GM23338 (cell line): ENCODE results near the gene HGFAC. TPM values are rescaled to one million over a fixed set of nuclear protein-coding genes. Genes with fewer than 3 reads are reported as not detected.
A peak's percentile ranks its signal among the peaks of the same experiment; 100 is the strongest.

ENCODE experiments used
- ATAC-seq: fragments of 200-7000 bp; cut with Tn5 transposase; 3 replicates; pipeline ENCODE4 v1.9.1; 2020
- DNase-seq: peaks from one replicate; pipeline ENCODE4 v3.0.0-alpha.2; 2015; ENCODE audit warnings: low spot score
- H2AFZ ChIP-seq: fragments of 200-600 bp; sonication (generic); 2 replicates; pipeline ENCODE4 v1.8.0; 2016; ENCODE audit warnings: antibody characterized with exemption, mild to moderate bottlenecking, moderate library complexity
- H3F3A ChIP-seq: fragments of 200-600 bp; sonication (generic); replicated peaks from 2 replicates; pipeline ENCODE4 v1.8.0; 2017; ENCODE audit warnings: antibody characterized with exemption, mixed run types, low read depth
- H3K27ac ChIP-seq: fragments of 200-600 bp; sonication (generic); 2 replicates; pipeline ENCODE4 v1.6.1; 2016; ENCODE audit warnings: low read depth
- H3K27me3 ChIP-seq: fragments of 200-600 bp; sonication (generic); 2 replicates; pipeline ENCODE4 v1.8.0; 2016; ENCODE audit warnings: mild to moderate bottlenecking, mixed run types, moderate library complexity; ENCODE audit not compliant: insufficient read depth
- H3K36me3 ChIP-seq: fragments of 200-600 bp; sonication (generic); 2 replicates; pipeline ENCODE4 v1.8.0; 2016; ENCODE audit warnings: mild to moderate bottlenecking; ENCODE audit not compliant: insufficient read depth
- H3K4me1 ChIP-seq: fragments of 200-600 bp; sonication (generic); 2 replicates; pipeline ENCODE4 v1.8.0; 2016; ENCODE audit warnings: mild to moderate bottlenecking, moderate library complexity; ENCODE audit not compliant: insufficient read depth
- H3K4me2 ChIP-seq: fragments of 200-600 bp; sonication (generic); 2 replicates; pipeline ENCODE4 v1.7.1; 2017; ENCODE audit warnings: mixed run types
- H3K4me3 ChIP-seq: fragments of 200-600 bp; sonication (generic); 2 replicates; pipeline ENCODE4 v1.6.1; 2016; ENCODE audit warnings: mixed run types
- H3K79me2 ChIP-seq: fragments of 200-600 bp; sonication (generic); replicated peaks from 2 replicates; pipeline ENCODE4 v1.8.0; 2017; ENCODE audit warnings: mild to moderate bottlenecking; ENCODE audit not compliant: insufficient read depth
- H3K9me2 ChIP-seq: fragments of 200-600 bp; sonication (generic); 2 replicates; pipeline ENCODE4 v1.8.0; 2017; ENCODE audit not compliant: insufficient read depth
- H4K20me1 ChIP-seq: fragments of 200-600 bp; sonication (generic); replicated peaks from 2 replicates; pipeline ENCODE4 v1.8.0; 2017; ENCODE audit warnings: mild to moderate bottlenecking; ENCODE audit not compliant: insufficient read depth
- H3K27ac Mint-ChIP-seq: 2 replicates; pipeline ENCODE4 v1.8.0; 2020; ENCODE audit warnings: inconsistent platforms, mild to moderate bottlenecking, moderate library complexity, mixed read lengths
- H3K27me3 Mint-ChIP-seq: 3 replicates; pipeline ENCODE4 v1.8.0; 2022; ENCODE audit warnings: low read depth, mild to moderate bottlenecking, moderate library complexity, mixed read lengths, inconsistent platforms; ENCODE audit not compliant: insufficient read depth, poor library complexity
- H3K36me3 Mint-ChIP-seq: 3 replicates; pipeline ENCODE4 v1.8.0; 2021; ENCODE audit warnings: low read depth, mild to moderate bottlenecking, inconsistent platforms, moderate library complexity, mixed read lengths
- H3K4me1 Mint-ChIP-seq: 3 replicates; pipeline ENCODE4 v1.8.0; 2020; ENCODE audit warnings: mild to moderate bottlenecking, inconsistent platforms, mixed read lengths
- H3K4me3 Mint-ChIP-seq: 3 replicates; pipeline ENCODE4 v1.8.0; 2021; ENCODE audit warnings: moderate library complexity, mild to moderate bottlenecking, inconsistent platforms, mixed read lengths
- H3K9me3 Mint-ChIP-seq: 3 replicates; pipeline ENCODE4 v1.8.0; 2020; ENCODE audit warnings: moderate library complexity, mild to moderate bottlenecking, inconsistent platforms, mixed read lengths
- CREB1 ChIP-seq: fragments of 250-450 bp; sonication (Bioruptor Pico); IDR thresholded peaks from 2 replicates; pipeline ENCODE4 v1.5.0; 2020; ENCODE audit warnings: low read depth, mild to moderate bottlenecking, moderate library complexity
- EZH2 ChIP-seq: fragments of 200-600 bp; sonication (generic); IDR thresholded peaks from one replicate; pipeline ENCODE4 v1.8.0; 2017; ENCODE audit warnings: antibody characterized with exemption, mild to moderate bottlenecking, low read depth; ENCODE audit not compliant: unreplicated experiment
- EZH2phosphoT487 ChIP-seq: fragments of 200-600 bp; sonication (generic); IDR thresholded peaks from one replicate; pipeline ENCODE4 v1.8.1; 2018; ENCODE audit warnings: antibody characterized with exemption; ENCODE audit not compliant: unreplicated experiment
- JUNB ChIP-seq: IDR thresholded peaks from one replicate; pipeline ENCODE4 v1.6.1; 2016; ENCODE audit warnings: antibody characterized with exemption; ENCODE audit not compliant: unreplicated experiment
- NANOG ChIP-seq: IDR thresholded peaks from 2 replicates; pipeline ENCODE4 v1.6.1; 2016; ENCODE audit warnings: antibody characterized with exemption, borderline replicate concordance
- POLR2AphosphoS5 ChIP-seq: IDR thresholded peaks from 2 replicates; pipeline ENCODE4 v1.6.1; 2016; ENCODE audit warnings: antibody characterized with exemption, low read depth
- STAT1 ChIP-seq: IDR thresholded peaks from one replicate; pipeline ENCODE4 v1.6.1; 2016; ENCODE audit warnings: antibody characterized with exemption; ENCODE audit not compliant: unreplicated experiment
- ZNF114 ChIP-seq: fragments of 250-450 bp; sonication (Bioruptor Pico); IDR thresholded peaks from 2 replicates; pipeline ENCODE4 v1.5.0; 2020; ENCODE audit warnings: mild to moderate bottlenecking, moderate library complexity
- ZNF331 ChIP-seq: fragments of 250-450 bp; sonication (Bioruptor Pico); IDR thresholded peaks from 2 replicates; pipeline ENCODE4 v1.5.0; 2020; ENCODE audit warnings: low read depth, mild to moderate bottlenecking, moderate library complexity
- polyA plus RNA-seq: library from polyadenylated mRNA; unstranded; fragments of >200 nt; fragmentation: Nextera tagmentation; extraction: Ambion mirVana; gene quantifications from 2 replicates; pipeline ENCODE4 v1.2.1, GENCODE V29; 2016
- total RNA-seq: library from RNA; depleted of rRNA; stranded (reverse); fragments of >200 nt; shearing (Covaris generic); gene quantifications from 2 replicates; pipeline ENCODE4 v1.2.3, GENCODE V29; 2014
- TF ChIP-seq, protein P1 (sequence below): IDR thresholded peaks from 2 replicates; pipeline ENCODE4 v1.6.1; 2016; ENCODE audit warnings: antibody characterized with exemption
- TF ChIP-seq, protein P2 (sequence below), 2 experiments: fragments of 200-600 bp in 1 of 2; sonication (generic) in 1 of 2; conservative IDR thresholded peaks; 2 replicates each; pipeline versions ENCODE4 v1.5.1 to v1.6.1; 2016 to 2017; ENCODE audit warnings: antibody characterized with exemption in 2 of 2, low read depth in 2 of 2, mild to moderate bottlenecking in 2 of 2, moderate library complexity in 1 of 2
- TF ChIP-seq, protein P3 (sequence below): IDR thresholded peaks from one replicate; pipeline ENCODE4 v1.6.1; 2018; ENCODE audit warnings: antibody characterized with exemption; ENCODE audit not compliant: unreplicated experiment
- TF ChIP-seq, protein P4 (sequence below): fragments of 250-450 bp; sonication (Bioruptor Pico); IDR thresholded peaks from 2 replicates; pipeline ENCODE4 v1.5.0; 2020; ENCODE audit warnings: mild to moderate bottlenecking, moderate library complexity

Gene HGFAC
- total and polyA plus RNA-seq, 2 experiments from 2014 or later, result 0.94 TPM; not detected in 1

DNA sequence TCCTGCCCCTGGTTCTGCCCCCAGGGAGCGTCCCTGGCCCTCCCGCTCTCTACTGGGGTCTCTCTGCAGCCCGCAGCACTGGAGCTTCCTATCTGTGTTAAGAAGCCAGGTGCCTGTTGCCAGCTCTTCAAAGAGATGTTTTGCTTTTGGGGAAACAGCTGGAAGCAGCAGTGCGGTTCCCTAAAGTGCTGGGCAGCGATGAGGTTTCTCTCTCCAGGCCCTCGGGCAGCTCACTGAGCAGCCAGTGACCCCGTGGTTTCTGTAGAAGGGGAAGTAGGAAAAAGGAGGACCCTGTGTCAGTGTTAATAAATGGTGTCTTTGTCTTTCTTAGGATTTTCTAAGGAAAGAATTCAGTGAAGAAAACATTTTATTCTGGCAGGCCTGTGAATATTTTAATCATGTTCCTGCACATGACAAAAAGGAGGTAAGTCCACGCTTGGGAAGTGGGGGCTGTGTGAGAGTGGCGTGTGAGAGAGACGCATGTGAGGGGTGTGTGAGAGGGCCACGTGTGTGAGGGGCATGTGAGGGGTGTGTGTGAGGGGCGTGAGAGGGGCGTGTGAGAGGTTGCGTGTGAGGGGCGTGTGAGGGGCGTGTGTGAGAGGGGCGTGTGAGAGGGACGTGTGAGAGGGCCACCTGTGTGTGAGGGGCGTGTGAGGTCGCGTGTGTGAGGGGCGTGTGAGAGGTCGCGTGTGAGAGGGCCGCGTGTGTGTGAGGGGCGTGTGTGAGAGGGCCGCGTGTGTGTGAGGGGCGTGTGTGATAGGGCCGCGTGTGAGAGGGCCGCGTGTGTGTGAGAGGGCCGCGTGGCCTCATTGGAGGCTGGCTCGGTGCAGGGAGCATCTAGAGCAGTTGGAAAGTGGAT lies 27.1 kb upstream of the HGFAC start:
- no peak overlapping the region for H3K4me3 ChIP-seq
- H3K27ac Mint-ChIP-seq, result peak overlapping the region; percentile 71; the same call in 1 of the 2 replicates
- TF ChIP-seq EZH2phosphoT487, result no peak
- no peak for TF ChIP-seq EZH2
- TF ChIP-seq, protein P1, sequence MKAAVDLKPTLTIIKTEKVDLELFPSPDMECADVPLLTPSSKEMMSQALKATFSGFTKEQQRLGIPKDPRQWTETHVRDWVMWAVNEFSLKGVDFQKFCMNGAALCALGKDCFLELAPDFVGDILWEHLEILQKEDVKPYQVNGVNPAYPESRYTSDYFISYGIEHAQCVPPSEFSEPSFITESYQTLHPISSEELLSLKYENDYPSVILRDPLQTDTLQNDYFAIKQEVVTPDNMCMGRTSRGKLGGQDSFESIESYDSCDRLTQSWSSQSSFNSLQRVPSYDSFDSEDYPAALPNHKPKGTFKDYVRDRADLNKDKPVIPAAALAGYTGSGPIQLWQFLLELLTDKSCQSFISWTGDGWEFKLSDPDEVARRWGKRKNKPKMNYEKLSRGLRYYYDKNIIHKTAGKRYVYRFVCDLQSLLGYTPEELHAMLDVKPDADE, result no peak
- TF ChIP-seq NANOG, result no peak
- TF ChIP-seq ZNF114 (CRISPR knock-in tag), result no peak
- TF ChIP-seq, protein P2, sequence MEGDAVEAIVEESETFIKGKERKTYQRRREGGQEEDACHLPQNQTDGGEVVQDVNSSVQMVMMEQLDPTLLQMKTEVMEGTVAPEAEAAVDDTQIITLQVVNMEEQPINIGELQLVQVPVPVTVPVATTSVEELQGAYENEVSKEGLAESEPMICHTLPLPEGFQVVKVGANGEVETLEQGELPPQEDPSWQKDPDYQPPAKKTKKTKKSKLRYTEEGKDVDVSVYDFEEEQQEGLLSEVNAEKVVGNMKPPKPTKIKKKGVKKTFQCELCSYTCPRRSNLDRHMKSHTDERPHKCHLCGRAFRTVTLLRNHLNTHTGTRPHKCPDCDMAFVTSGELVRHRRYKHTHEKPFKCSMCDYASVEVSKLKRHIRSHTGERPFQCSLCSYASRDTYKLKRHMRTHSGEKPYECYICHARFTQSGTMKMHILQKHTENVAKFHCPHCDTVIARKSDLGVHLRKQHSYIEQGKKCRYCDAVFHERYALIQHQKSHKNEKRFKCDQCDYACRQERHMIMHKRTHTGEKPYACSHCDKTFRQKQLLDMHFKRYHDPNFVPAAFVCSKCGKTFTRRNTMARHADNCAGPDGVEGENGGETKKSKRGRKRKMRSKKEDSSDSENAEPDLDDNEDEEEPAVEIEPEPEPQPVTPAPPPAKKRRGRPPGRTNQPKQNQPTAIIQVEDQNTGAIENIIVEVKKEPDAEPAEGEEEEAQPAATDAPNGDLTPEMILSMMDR (conservative IDR thresholded peaks at IDR 0.05; ENCODE audit: low read depth in 2 of 2), result no peak
- TF ChIP-seq, protein P3, sequence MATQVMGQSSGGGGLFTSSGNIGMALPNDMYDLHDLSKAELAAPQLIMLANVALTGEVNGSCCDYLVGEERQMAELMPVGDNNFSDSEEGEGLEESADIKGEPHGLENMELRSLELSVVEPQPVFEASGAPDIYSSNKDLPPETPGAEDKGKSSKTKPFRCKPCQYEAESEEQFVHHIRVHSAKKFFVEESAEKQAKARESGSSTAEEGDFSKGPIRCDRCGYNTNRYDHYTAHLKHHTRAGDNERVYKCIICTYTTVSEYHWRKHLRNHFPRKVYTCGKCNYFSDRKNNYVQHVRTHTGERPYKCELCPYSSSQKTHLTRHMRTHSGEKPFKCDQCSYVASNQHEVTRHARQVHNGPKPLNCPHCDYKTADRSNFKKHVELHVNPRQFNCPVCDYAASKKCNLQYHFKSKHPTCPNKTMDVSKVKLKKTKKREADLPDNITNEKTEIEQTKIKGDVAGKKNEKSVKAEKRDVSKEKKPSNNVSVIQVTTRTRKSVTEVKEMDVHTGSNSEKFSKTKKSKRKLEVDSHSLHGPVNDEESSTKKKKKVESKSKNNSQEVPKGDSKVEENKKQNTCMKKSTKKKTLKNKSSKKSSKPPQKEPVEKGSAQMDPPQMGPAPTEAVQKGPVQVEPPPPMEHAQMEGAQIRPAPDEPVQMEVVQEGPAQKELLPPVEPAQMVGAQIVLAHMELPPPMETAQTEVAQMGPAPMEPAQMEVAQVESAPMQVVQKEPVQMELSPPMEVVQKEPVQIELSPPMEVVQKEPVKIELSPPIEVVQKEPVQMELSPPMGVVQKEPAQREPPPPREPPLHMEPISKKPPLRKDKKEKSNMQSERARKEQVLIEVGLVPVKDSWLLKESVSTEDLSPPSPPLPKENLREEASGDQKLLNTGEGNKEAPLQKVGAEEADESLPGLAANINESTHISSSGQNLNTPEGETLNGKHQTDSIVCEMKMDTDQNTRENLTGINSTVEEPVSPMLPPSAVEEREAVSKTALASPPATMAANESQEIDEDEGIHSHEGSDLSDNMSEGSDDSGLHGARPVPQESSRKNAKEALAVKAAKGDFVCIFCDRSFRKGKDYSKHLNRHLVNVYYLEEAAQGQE, result no peak
- no peak for TF ChIP-seq CREB1 (CRISPR knock-in tag)
- TF ChIP-seq, protein P4, sequence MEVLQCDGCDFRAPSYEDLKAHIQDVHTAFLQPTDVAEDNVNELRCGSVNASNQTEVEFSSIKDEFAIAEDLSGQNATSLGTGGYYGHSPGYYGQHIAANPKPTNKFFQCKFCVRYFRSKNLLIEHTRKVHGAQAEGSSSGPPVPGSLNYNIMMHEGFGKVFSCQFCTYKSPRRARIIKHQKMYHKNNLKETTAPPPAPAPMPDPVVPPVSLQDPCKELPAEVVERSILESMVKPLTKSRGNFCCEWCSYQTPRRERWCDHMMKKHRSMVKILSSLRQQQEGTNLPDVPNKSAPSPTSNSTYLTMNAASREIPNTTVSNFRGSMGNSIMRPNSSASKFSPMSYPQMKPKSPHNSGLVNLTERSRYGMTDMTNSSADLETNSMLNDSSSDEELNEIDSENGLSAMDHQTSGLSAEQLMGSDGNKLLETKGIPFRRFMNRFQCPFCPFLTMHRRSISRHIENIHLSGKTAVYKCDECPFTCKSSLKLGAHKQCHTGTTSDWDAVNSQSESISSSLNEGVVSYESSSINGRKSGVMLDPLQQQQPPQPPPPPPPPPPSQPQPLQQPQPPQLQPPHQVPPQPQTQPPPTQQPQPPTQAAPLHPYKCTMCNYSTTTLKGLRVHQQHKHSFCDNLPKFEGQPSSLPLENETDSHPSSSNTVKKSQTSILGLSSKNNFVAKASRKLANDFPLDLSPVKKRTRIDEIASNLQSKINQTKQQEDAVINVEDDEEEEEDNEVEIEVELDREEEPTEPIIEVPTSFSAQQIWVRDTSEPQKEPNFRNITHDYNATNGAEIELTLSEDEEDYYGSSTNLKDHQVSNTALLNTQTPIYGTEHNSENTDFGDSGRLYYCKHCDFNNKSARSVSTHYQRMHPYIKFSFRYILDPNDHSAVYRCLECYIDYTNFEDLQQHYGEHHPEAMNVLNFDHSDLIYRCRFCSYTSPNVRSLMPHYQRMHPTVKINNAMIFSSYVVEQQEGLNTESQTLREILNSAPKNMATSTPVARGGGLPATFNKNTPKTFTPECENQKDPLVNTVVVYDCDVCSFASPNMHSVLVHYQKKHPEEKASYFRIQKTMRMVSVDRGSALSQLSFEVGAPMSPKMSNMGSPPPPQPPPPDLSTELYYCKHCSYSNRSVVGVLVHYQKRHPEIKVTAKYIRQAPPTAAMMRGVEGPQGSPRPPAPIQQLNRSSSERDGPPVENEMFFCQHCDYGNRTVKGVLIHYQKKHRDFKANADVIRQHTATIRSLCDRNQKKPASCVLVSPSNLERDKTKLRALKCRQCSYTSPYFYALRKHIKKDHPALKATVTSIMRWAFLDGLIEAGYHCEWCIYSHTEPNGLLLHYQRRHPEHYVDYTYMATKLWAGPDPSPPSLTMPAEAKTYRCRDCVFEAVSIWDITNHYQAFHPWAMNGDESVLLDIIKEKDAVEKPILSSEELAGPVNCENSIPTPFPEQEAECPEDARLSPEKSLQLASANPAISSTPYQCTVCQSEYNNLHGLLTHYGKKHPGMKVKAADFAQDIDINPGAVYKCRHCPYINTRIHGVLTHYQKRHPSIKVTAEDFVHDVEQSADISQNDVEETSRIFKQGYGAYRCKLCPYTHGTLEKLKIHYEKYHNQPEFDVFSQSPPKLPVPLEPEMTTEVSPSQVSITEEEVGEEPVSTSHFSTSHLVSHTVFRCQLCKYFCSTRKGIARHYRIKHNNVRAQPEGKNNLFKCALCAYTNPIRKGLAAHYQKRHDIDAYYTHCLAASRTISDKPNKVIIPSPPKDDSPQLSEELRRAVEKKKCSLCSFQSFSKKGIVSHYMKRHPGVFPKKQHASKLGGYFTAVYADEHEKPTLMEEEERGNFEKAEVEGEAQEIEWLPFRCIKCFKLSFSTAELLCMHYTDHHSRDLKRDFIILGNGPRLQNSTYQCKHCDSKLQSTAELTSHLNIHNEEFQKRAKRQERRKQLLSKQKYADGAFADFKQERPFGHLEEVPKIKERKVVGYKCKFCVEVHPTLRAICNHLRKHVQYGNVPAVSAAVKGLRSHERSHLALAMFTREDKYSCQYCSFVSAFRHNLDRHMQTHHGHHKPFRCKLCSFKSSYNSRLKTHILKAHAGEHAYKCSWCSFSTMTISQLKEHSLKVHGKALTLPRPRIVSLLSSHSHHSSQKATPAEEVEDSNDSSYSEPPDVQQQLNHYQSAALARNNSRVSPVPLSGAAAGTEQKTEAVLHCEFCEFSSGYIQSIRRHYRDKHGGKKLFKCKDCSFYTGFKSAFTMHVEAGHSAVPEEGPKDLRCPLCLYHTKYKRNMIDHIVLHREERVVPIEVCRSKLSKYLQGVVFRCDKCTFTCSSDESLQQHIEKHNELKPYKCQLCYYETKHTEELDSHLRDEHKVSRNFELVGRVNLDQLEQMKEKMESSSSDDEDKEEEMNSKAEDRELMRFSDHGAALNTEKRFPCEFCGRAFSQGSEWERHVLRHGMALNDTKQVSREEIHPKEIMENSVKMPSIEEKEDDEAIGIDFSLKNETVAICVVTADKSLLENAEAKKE, result no peak
- TF ChIP-seq ZNF331 (CRISPR knock-in tag), result no peak
- TF ChIP-seq JUNB, result no peak
- no peak for TF ChIP-seq STAT1
- TF ChIP-seq POLR2AphosphoS5, result no peak
- no peak overlapping the region for H3K4me3 Mint-ChIP-seq
- no peak overlapping the region for H2AFZ ChIP-seq
- H3K36me3 Mint-ChIP-seq, result no peaks in the 10 kb centered on the region
- H3K27ac ChIP-seq, result 0 out of 2 replicates have a peak overlapping the region, but pooled peaks have one; percentile 9
- H3F3A ChIP-seq, result no peaks in the 10 kb centered on the region
- H4K20me1 ChIP-seq, result no peaks in the 10 kb centered on the region
- no peaks in the 10 kb centered on the region for H3K36me3 ChIP-seq
- DNase-seq (no peak), ATAC-seq (no peak)
- H3K79me2 ChIP-seq, result no peaks in the 10 kb centered on the region
- no peaks in the 10 kb centered on the region for H3K4me1 ChIP-seq
- no peaks in the 10 kb centered on the region for H3K27me3 ChIP-seq
- no peaks in the 10 kb centered on the region for H3K9me3 Mint-ChIP-seq
- no peaks in the 10 kb centered on the region; the same call in 1 of the 3 replicates for H3K4me1 Mint-ChIP-seq
- H3K27me3 Mint-ChIP-seq, result peaks cover 10% of the 10 kb centered on the region
- no peak overlapping the region for H3K4me2 ChIP-seq
- H3K9me2 ChIP-seq, result no peaks in the 10 kb centered on the region
